WERI-Rb-1 (cell line): ENCODE data around the gene ASIC1.
A peak's percentile ranks its signal among the peaks of the same experiment; 100 is the strongest.
"Not testable (repeated sequence)": the region's sequence is repeated elsewhere in the genome, so short reads cannot be mapped to it uniquely, and the experiment has no call there.

Experiments
- DNase-seq: peaks from one replicate; pipeline ENCODE4 v3.0.0-alpha.2; 2020
- H3K27ac ChIP-seq: fragments of 250-450 bp; sonication (Bioruptor Pico); 2 replicates; pipeline ENCODE4 v1.5.1; 2020; ENCODE audit warnings: mild to moderate bottlenecking, moderate library complexity
- H3K27me3 ChIP-seq: fragments of 250-450 bp; sonication (Bioruptor Pico); 2 replicates; pipeline ENCODE4 v1.5.1; 2021; ENCODE audit warnings: mild to moderate bottlenecking, low read depth, moderate library complexity; ENCODE audit not compliant: insufficient read depth, severe bottlenecking
- H3K36me3 ChIP-seq: fragments of 250-450 bp; sonication (Bioruptor Pico); 2 replicates; pipeline ENCODE4 v1.5.1; 2020; ENCODE audit warnings: mild to moderate bottlenecking, moderate library complexity
- H3K4me3 ChIP-seq: 2 replicates; pipeline ENCODE4 v1.5.1; 2011; ENCODE audit warnings: low read depth, mild to moderate bottlenecking, control low read depth, low read length
- H3K9me3 ChIP-seq: fragments of 250-450 bp; sonication (Bioruptor Pico); 2 replicates; pipeline ENCODE4 v1.5.1; 2021; ENCODE audit warnings: mild to moderate bottlenecking, moderate library complexity; ENCODE audit not compliant: severe bottlenecking
- TF ChIP-seq, protein P1 (sequence below): IDR thresholded peaks from 2 replicates; pipeline ENCODE4 v1.5.1; 2011; ENCODE audit warnings: low read depth, mild to moderate bottlenecking, control low read depth, inconsistent platforms, low read length

The ASIC1 gene

DNA sequence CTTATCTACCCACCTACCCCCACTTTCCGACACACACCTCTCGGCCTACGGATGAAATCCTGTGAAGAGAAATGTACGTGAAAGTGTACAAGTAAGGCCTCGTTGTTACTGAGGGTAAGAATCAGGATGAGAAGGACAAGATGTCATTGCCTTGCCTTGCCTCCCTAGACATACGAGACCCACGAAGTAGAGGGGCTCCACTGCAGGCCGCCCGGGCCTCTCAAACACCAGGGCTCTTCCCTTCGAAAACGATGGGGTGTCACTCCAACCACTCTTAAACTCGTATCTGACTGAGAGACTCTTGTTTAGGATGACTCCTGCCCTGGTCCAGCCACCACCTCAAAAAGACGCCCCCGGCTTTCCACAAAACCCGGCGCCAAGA lies 32.6 kb upstream of the ASIC1 start:
- TF ChIP-seq, protein P1, sequence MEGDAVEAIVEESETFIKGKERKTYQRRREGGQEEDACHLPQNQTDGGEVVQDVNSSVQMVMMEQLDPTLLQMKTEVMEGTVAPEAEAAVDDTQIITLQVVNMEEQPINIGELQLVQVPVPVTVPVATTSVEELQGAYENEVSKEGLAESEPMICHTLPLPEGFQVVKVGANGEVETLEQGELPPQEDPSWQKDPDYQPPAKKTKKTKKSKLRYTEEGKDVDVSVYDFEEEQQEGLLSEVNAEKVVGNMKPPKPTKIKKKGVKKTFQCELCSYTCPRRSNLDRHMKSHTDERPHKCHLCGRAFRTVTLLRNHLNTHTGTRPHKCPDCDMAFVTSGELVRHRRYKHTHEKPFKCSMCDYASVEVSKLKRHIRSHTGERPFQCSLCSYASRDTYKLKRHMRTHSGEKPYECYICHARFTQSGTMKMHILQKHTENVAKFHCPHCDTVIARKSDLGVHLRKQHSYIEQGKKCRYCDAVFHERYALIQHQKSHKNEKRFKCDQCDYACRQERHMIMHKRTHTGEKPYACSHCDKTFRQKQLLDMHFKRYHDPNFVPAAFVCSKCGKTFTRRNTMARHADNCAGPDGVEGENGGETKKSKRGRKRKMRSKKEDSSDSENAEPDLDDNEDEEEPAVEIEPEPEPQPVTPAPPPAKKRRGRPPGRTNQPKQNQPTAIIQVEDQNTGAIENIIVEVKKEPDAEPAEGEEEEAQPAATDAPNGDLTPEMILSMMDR, result no peak
- H3K27me3 ChIP-seq, result no peaks in the 10 kb centered on the region
- DNase-seq, result peak; percentile 17
- peak overlapping the region; percentile 96 for H3K27ac ChIP-seq
- peak overlapping the region; percentile 56 for H3K4me3 ChIP-seq
- H3K9me3 ChIP-seq, result no peaks in the 10 kb centered on the region
- H3K36me3 ChIP-seq, result peaks cover 31% of the 10 kb centered on the region

DNA sequence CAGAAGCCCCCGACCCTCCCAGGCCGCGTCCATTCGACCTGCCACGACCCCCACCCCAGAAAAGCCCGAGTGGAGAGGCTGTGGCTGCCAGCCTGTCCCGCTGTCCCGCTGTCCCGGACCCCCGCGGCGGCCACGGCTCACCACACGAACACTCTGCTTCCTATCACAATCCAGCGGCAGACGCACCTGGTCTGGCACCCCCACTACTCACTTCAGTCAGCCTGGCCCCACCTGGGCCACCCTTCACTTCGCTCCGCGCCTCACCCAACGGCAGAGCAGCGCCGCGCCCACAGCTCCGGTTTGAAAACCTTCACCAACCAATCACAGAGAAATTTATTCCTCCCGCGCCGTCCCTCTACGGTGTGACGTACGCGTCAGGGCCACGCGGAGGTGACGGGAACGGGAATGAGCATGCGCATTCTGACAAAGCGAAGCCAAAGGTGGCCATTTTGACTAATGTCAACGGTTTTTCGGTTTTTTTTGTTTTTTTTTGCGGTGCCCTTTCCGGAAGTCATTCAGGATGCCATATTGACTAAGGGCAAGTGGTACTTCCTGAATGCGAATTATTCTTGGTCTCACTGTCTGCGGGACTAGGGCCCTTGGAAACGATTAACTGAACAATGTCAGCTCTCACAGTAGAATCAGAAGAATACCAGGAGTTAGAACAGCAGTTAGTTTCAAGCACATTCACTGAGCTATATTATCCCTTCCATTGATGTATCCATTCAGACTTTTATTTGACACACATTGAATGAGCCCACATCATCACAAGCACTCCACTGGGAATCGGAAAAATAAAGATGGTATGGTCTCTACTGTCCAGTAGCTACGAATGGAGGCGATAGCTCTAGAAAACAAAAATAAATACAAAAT lies 32.0 kb upstream of the ASIC1 start, which contains the start of gene RACGAP1:
Gene RACGAP1, minus strand, starts transcription at position 308 of the 873 bp plus-strand sequence. CDS start 8,779 bp downstream, outside the sequence.
- H3K36me3 ChIP-seq, result peaks cover 28% of the 10 kb centered on the region
- no peaks in the 10 kb centered on the region for H3K27me3 ChIP-seq
- peak; percentile 97 for DNase-seq
- peak within 1 kb of the TSS; percentile 96 for H3K27ac ChIP-seq
- H3K9me3 ChIP-seq, result no peaks in the 10 kb centered on the region
- TF ChIP-seq, protein P1, result no peak
- H3K4me3 ChIP-seq, result peak within 1 kb of the TSS; percentile 56

DNA sequence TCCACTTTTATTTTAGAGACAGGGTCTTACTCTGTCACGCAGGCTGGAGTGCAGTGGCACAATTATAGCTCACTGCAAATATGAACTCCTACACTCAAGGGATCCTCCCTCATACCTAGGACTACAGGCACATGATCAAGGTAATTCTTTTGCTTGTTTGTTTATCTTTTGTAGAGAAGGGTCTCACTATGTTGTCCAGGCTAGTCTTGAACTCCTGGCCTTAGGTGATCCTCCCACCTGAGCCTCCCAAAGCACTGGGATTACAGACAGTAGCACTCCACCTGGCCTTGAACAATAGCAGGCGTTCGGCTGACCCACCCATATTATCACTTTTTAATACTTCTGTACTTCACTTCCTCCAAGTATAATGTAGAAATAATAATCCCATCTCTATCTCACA lies 30.7 kb upstream of the ASIC1 start:
- no peak for DNase-seq
- Histone ChIP-seq H3K4me3 (no peak overlapping the region), H3K27ac (no peak overlapping the region), H3K27me3 (no peaks in the 10 kb centered on the region), H3K9me3 (no peaks in the 10 kb centered on the region), H3K36me3 (peaks cover 16% of the 10 kb centered on the region)
- TF ChIP-seq, protein P1, result no peak

DNA sequence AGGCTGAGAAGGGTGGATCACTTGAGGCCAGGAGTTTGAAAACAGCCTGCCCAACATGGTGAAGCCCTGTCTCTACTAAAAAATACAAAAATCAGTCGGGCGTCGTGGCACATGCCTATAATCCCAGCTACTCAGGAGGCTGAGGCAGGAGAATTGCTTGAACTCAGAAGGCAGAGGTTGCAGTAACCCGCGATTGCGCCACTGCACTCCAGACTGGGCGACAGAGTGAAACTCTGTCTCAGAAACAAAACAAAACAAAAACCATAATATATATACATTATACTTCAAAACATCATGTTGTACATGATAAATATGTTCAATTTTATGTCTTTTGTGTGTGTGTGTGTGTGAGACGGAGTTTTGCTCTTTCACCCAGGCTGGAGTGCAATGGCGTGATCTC lies 26.9 kb upstream of the ASIC1 start:
- H3K27me3 ChIP-seq, H3K27ac ChIP-seq, DNase-seq, H3K9me3 ChIP-seq, H3K4me3 ChIP-seq, H3K36me3 ChIP-seq: not testable (repeated sequence)

DNA sequence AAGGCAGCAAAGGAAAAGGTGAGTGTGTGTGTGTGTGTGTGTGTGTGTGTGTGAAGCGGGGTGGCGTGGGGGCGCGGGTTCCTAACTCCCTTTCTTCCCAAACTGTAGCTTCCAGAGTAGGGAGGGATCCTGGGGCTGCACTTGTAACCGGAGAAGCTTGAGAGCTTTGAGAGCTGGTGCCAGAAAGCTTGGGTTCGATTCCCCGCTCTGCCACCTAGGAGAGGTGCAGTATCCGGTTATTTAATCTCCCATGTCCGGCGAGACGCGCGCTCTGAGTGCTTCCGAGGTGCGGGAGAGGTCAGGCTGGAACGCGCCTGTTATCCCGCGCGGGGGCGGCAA lies 24.9 kb upstream of the ASIC1 start:
- no peaks in the 10 kb centered on the region for H3K27me3 ChIP-seq
- no peak for DNase-seq
- H3K36me3 ChIP-seq, result no peaks in the 10 kb centered on the region
- TF ChIP-seq, protein P1, result no peak
- no peak overlapping the region for H3K4me3 ChIP-seq
- H3K27ac ChIP-seq, result peak overlapping the region; percentile 80
- peaks cover 2% of the 10 kb centered on the region for H3K9me3 ChIP-seq

DNA sequence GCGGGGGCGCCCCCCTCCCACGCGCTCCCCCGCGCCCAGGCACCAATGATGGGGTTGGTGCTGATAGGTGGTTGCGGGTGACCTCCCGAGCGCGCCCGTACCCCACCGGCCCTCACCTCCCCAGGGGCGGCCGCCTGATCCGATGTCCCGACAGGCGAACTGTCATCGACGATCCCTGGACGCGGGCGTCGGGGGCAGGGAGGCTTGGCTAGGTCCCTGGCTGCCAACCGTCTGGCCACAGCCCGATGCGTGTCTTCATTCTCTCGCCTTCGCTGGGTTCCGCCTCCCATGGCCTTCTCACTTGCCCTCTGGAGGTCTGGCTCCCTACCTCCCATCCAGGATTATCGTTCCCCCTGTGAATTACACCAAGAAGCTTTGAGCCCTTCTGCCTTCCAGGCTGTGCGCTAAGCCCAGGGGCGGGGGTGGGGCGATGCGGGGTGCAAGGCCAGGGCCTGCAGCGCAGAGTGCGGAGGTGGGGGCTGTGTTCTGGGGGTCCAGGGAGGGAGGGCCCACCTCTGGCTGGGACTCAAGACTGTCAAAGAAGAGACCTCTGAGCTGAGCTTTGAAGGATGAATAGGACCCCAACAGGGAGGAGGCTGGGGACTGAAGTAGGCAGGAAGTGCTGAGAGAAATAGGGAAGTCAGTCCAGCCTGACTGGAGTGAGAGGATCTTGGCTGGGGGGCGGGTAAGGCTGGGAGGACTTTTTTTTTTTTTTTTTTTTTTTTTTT lies 24.4 kb upstream of the ASIC1 start:
- peak; percentile 78 for DNase-seq
- TF ChIP-seq, protein P1, result no peak
- H3K27ac ChIP-seq, result peak overlapping the region; percentile 80
- H3K36me3 ChIP-seq, result no peaks in the 10 kb centered on the region
- H3K4me3 ChIP-seq, result peak overlapping the region; percentile 0
- H3K9me3 ChIP-seq, result peaks cover 2% of the 10 kb centered on the region
- no peaks in the 10 kb centered on the region for H3K27me3 ChIP-seq
